NCI-H510A (cell line): ENCODE results near the gene ATG2B.

ENCODE experiments used
- DNase-seq: peaks from one replicate; lab custom pipeline; 2025; lab: John Stamatoyannopoulos, UW

Gene ATG2B

GRCh38 chr14:96307434-96307833 lies 55.7 kb downstream of the ATG2B start:
- DNase-seq: no peak

GRCh38 chr14:96304956-96305355 lies 58.2 kb downstream of the ATG2B start:
- DNase-seq: no peak

- no peak for DNase-seq
These were observed 59.2 kb downstream of the ATG2B start for GRCh38 chr14:96303981-96304380.

DNA sequence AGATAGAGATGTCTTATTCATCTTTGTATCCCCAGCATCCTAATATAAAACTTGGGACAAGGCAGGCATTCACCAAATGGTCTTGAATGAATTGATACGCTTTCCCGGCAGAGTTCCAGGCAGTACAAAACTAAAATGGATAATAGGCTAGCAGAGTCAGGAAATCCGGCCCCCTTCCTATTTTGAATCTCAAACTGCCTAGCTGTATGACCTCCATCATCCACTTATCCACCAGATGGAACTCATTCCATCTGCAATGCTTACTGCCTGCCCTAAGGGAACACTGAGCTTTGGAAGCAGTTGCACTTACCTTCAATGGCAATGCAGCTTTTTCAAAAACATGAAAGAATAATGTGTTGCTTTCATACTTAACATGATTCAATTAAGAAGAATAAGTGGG lies 63.7 kb downstream of the ATG2B start:
- DNase-seq: no peak

GRCh38 chr14:96297997-96298515 lies 65.1 kb downstream of the ATG2B start:
- no peak for DNase-seq

GRCh38 chr14:96297000-96297399 lies 66.1 kb downstream of the ATG2B start:
- DNase-seq: no peak

DNA sequence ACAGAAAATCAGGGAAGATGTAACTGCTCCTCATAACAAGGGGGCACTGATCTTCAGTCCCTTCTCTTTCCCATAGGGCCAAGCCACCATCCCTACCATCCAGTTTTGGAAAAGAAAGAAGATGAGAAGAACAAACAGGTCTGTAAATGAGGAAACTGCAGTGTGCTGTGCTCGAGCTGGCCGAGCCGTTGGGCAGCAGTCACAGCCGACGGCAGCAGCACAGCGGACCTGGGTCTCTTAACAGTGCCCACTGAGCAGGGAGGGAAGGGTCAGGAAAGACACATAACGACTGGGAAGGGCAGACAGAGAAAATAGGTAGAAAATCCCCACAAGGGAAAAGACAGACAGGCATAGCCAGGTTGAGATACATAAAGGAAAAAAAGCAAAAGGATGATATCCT lies 68.9 kb downstream of the ATG2B start:
- no peak for DNase-seq

GRCh38 chr14:96287856-96288255 lies 75.3 kb downstream of the ATG2B start:
- DNase-seq: no peak

- no peak for DNase-seq
These were observed 76.9 kb downstream of the ATG2B start for GRCh38 chr14:96286251-96286650.

DNA sequence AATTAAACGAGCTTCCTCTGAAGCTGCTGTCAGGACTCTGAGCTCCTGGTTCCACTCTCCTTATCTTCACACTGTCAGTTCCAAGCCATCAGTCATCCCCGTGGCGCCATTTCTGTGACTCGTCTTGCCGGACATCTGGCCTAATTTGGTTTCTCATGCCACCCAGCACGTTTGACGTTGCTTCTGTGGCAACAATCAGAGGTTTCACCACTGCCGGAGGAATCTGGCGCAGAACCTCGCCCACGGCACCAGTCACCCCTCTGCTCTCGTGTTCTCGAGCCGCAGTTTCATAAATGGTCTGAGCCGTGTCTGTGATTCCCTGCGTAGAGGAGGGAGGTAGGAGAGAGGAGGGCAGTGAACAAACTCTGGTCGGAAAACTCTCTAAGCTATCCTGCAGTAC lies 77.5 kb downstream of the ATG2B start:
- no peak for DNase-seq

DNA sequence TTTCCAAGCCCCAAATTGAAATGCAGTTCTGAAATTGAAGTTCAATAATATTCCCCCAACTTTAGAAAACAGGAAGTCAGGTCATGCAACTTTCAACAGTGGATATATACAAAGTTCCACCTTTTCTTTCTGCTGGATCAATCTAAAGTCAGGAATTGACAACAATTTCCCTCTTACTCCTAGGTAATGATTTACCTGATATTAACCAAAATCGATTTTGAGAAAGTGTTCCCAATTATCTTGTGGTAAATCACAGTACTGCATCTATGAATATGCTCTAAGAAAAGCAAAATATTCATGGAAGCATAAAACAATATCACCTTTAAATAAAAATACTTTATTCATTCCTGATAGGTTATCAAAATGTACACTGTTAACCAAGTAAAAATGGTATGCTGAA lies 78.7 kb downstream of the ATG2B start:
- DNase-seq: no peak

DNA sequence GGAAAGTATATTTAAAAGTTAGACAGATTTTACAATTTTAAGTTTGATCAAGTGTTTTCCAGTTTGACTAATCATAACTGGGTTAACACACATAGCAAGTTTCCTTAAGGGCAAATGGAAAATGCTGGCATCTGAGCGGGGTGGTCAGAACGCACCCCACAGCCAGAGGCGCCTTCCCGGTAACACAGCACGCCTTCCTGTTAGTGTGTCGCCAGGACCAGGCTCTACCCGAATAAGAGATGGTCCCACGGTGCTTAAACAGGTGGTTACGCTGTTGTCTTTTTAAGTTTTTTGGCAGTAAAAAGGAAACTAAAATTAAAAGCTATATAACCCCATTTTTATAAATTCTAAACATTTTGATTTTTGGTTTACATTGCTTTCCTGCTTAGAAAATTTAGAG lies 79.1 kb downstream of the ATG2B start:
- DNase-seq: no peak

GRCh38 chr14:96281486-96281885 lies 81.7 kb downstream of the ATG2B start:
- DNase-seq: no peak

- no peak for DNase-seq
These were observed 83.0 kb downstream of the ATG2B start for GRCh38 chr14:96280104-96280503.

- DNase-seq: no peak
These were observed 83.6 kb downstream of the ATG2B start for GRCh38 chr14:96279564-96279963.

DNA sequence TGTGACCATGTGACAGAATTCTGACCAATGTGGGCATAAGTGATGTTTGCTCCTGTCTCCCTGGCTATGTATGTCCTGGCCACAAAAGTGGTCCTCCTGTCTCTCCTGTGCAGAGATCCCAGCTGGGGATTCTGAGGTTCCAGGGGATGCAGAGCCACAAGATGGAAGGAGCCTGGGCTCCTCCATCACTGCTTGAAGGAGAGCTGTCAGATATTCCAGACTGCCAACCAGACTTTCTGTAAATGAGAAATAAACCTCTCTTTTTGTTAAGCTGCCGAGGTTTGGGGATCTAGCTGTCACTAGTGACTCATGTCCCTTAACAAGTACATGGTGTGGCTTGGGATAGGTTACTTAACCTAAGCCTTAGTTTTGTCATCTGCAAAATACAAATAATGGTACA lies 85.3 kb downstream of the ATG2B start:
- no peak for DNase-seq

GRCh38 chr14:96275177-96276112 lies 87.7 kb downstream of the ATG2B start:
- peak; percentile 33 for DNase-seq

- DNase-seq: no peak
These were observed 88.6 kb downstream of the ATG2B start for GRCh38 chr14:96274543-96274942.

DNA sequence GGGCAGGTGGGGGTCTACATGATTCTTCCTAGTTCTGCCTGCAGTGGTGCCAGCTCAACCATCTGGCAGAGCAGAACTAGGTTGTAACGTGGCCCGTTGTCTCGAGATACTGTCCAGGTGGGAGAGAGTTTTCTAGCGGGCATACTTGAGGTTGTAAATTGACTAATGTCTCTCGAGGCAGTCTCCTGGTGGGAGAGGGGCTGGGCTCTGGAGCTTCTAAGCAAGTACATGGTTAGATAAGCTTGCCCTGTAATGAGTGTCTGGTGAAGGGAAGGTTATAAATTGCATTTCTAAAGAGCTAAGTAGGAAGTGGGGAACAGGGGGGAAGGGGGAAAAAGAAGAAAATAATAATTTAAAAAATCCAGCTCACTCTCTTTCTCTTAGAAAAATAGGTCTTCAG lies 89.0 kb downstream of the ATG2B start:
- DNase-seq: no peak

- DNase-seq: no peak
These were observed 89.5 kb downstream of the ATG2B start for GRCh38 chr14:96273629-96274028.

DNA sequence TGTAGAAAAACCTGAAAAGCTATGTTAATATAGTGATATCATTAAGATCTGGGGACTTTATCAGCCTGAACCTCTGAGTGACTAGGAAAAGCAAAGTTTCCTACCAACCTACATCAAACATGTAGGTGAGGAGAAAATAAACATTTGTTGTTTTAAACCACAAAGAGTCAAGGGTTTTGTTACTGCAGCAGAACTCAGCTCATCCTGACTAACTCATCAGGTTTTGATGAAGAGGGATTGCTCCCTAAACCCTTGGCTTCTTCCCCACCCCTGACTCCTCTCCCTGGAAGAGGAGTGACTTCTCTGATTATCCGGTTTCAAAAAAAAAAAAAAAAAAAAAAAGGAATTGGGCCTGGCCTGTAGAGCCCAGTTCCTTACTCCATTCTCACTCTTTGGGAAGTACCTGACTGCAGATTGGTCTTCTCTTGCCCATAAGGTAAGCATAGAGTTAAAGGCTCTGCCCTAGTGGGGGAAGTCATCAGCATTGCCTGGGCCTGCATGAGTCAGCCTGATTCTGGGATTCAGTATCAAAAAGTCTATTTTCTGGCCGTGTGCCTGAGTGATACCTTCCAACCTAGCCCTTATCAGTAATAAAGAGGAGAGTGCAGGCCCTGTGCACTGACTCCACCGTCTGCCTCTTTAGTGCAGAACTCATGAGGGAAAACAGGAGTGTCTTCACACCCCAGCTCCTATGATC lies 90.2 kb downstream of the ATG2B start:
- DNase-seq: no peak

GRCh38 chr14:96271421-96271762 lies 91.7 kb downstream of the ATG2B start:
- DNase-seq: no peak
